H1 (cell line): ENCODE data around the gene C12orf75. TPM values are rescaled to one million over a fixed set of nuclear protein-coding genes. Genes with fewer than 3 reads are reported as not detected.

Source experiments
- CTCF ChIA-PET: fragments of 300-600 bp; sonication (Branson Sonifier 250); formaldehyde crosslinking; loops from one replicate; lab custom pipeline; 2021; ENCODE audit not compliant: partially characterized antibody; lab: Charles Lee
- POLR2A ChIA-PET: fragments of 300-600 bp; sonication (Branson Sonifier 250); formaldehyde crosslinking; loops from one replicate; lab custom pipeline; 2021; ENCODE audit warnings: inconsistent platforms; ENCODE audit not compliant: partially characterized antibody; lab: Charles Lee
- DNase-seq, 2 experiments: peaks; one replicate each; pipeline versions ENCODE4 v3.0.0 to v3.0.0-alpha.2; 2010 to 2022; ENCODE audit warnings: low spot score in 2 of 2, low read depth in 1 of 2, mixed read lengths in 1 of 2
- FAIRE-seq: peaks from 2 replicates; lab custom pipeline; 2011; peaks lifted over from hg19 to GRCh38; lab: Jason Lieb, UNC
- H2AFZ ChIP-seq: 2 replicates; pipeline ENCODE4 v1.8.1; 2012; ENCODE audit warnings: low read length, inconsistent platforms
- H2AK5ac ChIP-seq: 2 replicates; pipeline ENCODE4 v1.6.1; 2013; ENCODE audit warnings: low read depth, low read length
- H2BK120ac ChIP-seq: replicated peaks from 2 replicates; pipeline ENCODE3; 2013; ENCODE audit warnings: low read depth, low read length, inconsistent platforms
- H2BK12ac ChIP-seq: 2 replicates; pipeline ENCODE4 v1.6.1; 2013; ENCODE audit warnings: low read depth, low read length
- H2BK15ac ChIP-seq: 2 replicates; pipeline ENCODE4 v1.6.1; 2013; ENCODE audit warnings: low read length
- H2BK20ac ChIP-seq: 2 replicates; pipeline ENCODE4 v1.6.1; 2013; ENCODE audit warnings: low read length
- H2BK5ac ChIP-seq: 2 replicates; pipeline ENCODE4 v1.6.1; 2013; ENCODE audit warnings: low read depth, low read length
- H3K14ac ChIP-seq: 2 replicates; pipeline ENCODE4 v1.6.1; 2013; ENCODE audit warnings: inconsistent platforms; ENCODE audit not compliant: insufficient read length
- H3K18ac ChIP-seq: 2 replicates; pipeline ENCODE4 v1.6.1; 2013; ENCODE audit warnings: low read length; ENCODE audit errors: extremely low read depth
- H3K23ac ChIP-seq: 2 replicates; pipeline ENCODE4 v1.6.1; 2013; ENCODE audit warnings: inconsistent platforms; ENCODE audit not compliant: insufficient read length
- H3K23me2 ChIP-seq: 2 replicates; pipeline ENCODE4 v1.6.1; 2013; ENCODE audit warnings: low read depth, low read length
- H3K27ac ChIP-seq: 2 replicates; pipeline ENCODE4 v1.6.1; 2011; ENCODE audit warnings: low read depth, low read length, inconsistent platforms
- H3K27me3 ChIP-seq, 4 experiments: replicated peaks in 1 of 4; 1 replicate in 1 of 4; 2 replicates in 3 of 4; pipeline versions ENCODE4 v1.6.1 to v1.8.1; 2011 to 2013; ENCODE audit warnings: low read length in 3 of 4, mild to moderate bottlenecking in 3 of 4, inconsistent platforms in 2 of 4, mixed read lengths in 2 of 4, moderate library complexity in 1 of 4; ENCODE audit not compliant: control insufficient read depth in 3 of 4, insufficient read depth in 3 of 4; ENCODE audit errors: extremely low read depth in 1 of 4
- H3K36me3 ChIP-seq, 4 experiments: 2 replicates each; pipeline versions ENCODE4 v1.6.1 to v1.8.1; 2011 to 2013; ENCODE audit warnings: mild to moderate bottlenecking in 4 of 4, low read length in 3 of 4, moderate library complexity in 2 of 4, control low read depth in 1 of 4, inconsistent platforms in 1 of 4; ENCODE audit not compliant: insufficient read depth in 4 of 4, control insufficient read depth in 2 of 4
- H3K4ac ChIP-seq: replicated peaks from 2 replicates; pipeline ENCODE3; 2013; ENCODE audit warnings: low read length, low read depth, mixed read lengths, inconsistent platforms; ENCODE audit not compliant: insufficient read length
- H3K4me1 ChIP-seq, 4 experiments: replicated peaks in 1 of 4; 1 replicate in 1 of 4; 2 replicates in 3 of 4; pipeline versions ENCODE4 v1.6.1 to v1.8.1; 2011 to 2013; ENCODE audit warnings: low read length in 3 of 4, inconsistent platforms in 2 of 4, mixed read lengths in 1 of 4; ENCODE audit not compliant: insufficient read depth in 4 of 4, control insufficient read depth in 3 of 4
- H3K4me2 ChIP-seq, 2 experiments: 2 replicates each; pipeline versions ENCODE4 v1.6.1 to v1.8.1; 2011 to 2013; ENCODE audit warnings: low read depth in 2 of 2, low read length in 2 of 2, control low read depth in 1 of 2, inconsistent platforms in 1 of 2, mild to moderate bottlenecking in 1 of 2; ENCODE audit not compliant: insufficient read depth in 1 of 2
- H3K4me3 ChIP-seq, 4 experiments: fragments of 200-600, 300-600 bp in 1 of 4; sonication (generic), shearing (Covaris generic), sonication (Bioruptor Twin) in 1 of 4; 2 replicates each; pipeline versions ENCODE4 v1.5.1 to v1.8.1; 2011 to 2016; ENCODE audit warnings: low read length in 4 of 4, low read depth in 3 of 4, control low read depth in 2 of 4, inconsistent platforms in 2 of 4, mild to moderate bottlenecking in 2 of 4, mixed read lengths in 1 of 4, moderate library complexity in 1 of 4; ENCODE audit not compliant: insufficient read depth in 2 of 4; ENCODE audit errors: extremely low read depth in 1 of 4
- H3K56ac ChIP-seq: replicated peaks from 2 replicates; pipeline ENCODE3; 2013; ENCODE audit warnings: low read depth, mild to moderate bottlenecking, mixed read lengths, low read length, inconsistent platforms; ENCODE audit not compliant: insufficient read length
- H3K79me1 ChIP-seq: 2 replicates; pipeline ENCODE4 v1.6.1; 2013; ENCODE audit warnings: low read depth, low read length, control low read depth
- H3K79me2 ChIP-seq, 2 experiments: 2 replicates each; pipeline versions ENCODE4 v1.6.1 to v1.8.1; 2012 to 2013; ENCODE audit warnings: low read length in 2 of 2, mild to moderate bottlenecking in 2 of 2, inconsistent platforms in 1 of 2; ENCODE audit not compliant: insufficient read depth in 2 of 2, control insufficient read depth in 1 of 2
- H3K9ac ChIP-seq, 4 experiments: replicated peaks in 1 of 4; 1 replicate in 1 of 4; 2 replicates in 3 of 4; pipeline versions ENCODE4 v1.6.1 to v1.8.1; 2011 to 2013; ENCODE audit warnings: low read depth in 3 of 4, low read length in 3 of 4, control low read depth in 2 of 4, mild to moderate bottlenecking in 2 of 4, moderate library complexity in 2 of 4, inconsistent platforms in 1 of 4; ENCODE audit errors: extremely low read depth in 1 of 4
- H3K9me3 ChIP-seq, 2 experiments: 2 replicates each; pipeline versions ENCODE4 v1.6.1 to v1.8.1; 2012 to 2013; ENCODE audit warnings: mild to moderate bottlenecking in 2 of 2, moderate library complexity in 2 of 2, control low read depth in 1 of 2, inconsistent platforms in 1 of 2, low read depth in 1 of 2, low read length in 1 of 2, mixed read lengths in 1 of 2; ENCODE audit not compliant: insufficient read depth in 2 of 2
- H4K20me1 ChIP-seq, 2 experiments: replicated peaks in 1 of 2; 2 replicates each; pipeline versions ENCODE3 to v1.8.1; 2011 to 2013; ENCODE audit warnings: inconsistent platforms in 2 of 2, low read length in 2 of 2, mild to moderate bottlenecking in 1 of 2; ENCODE audit not compliant: insufficient read depth in 2 of 2, control insufficient read depth in 1 of 2
- H4K5ac ChIP-seq: 2 replicates; pipeline ENCODE4 v1.6.1; 2013; ENCODE audit warnings: low read length, low read depth, mixed read lengths, inconsistent platforms; ENCODE audit not compliant: insufficient read length
- H4K8ac ChIP-seq: 2 replicates; pipeline ENCODE4 v1.8.0; 2013; ENCODE audit warnings: mild to moderate bottlenecking, moderate library complexity, low read length, inconsistent platforms; ENCODE audit not compliant: insufficient read depth; ENCODE audit errors: extremely low read depth
- H4K91ac ChIP-seq: replicated peaks from 2 replicates; pipeline ENCODE3; 2013; ENCODE audit warnings: low read length, mixed read lengths, inconsistent platforms; ENCODE audit not compliant: insufficient read length
- CBX5 ChIP-seq: fragments of 300-800, 300-1000 bp; sonication (generic); IDR thresholded peaks from 2 replicates; pipeline ENCODE4 v1.7.1; 2016; ENCODE audit warnings: antibody characterized with exemption, low read length, low read depth
- EGR1 ChIP-seq: IDR thresholded peaks from 2 replicates; pipeline ENCODE4 v1.6.1; 2011; ENCODE audit warnings: low read depth, low read length, borderline replicate concordance
- HDAC6 ChIP-seq: IDR thresholded peaks from one replicate; pipeline ENCODE4 v1.7.1; 2012; ENCODE audit warnings: low read depth, mild to moderate bottlenecking, inconsistent platforms, low read length, moderate library complexity
- KDM4A ChIP-seq: IDR thresholded peaks from one replicate; pipeline ENCODE4 v1.7.1; 2012; ENCODE audit warnings: low read depth, mild to moderate bottlenecking, moderate library complexity, low read length, inconsistent platforms; ENCODE audit not compliant: severe bottlenecking
- MAFK ChIP-seq: IDR thresholded peaks from 2 replicates; pipeline ENCODE4 v1.6.1; 2012; ENCODE audit warnings: low read depth, mild to moderate bottlenecking, improper control_type of control experiment, low read length
- NRF1 ChIP-seq: IDR thresholded peaks from 2 replicates; pipeline ENCODE4 v1.6.1; 2011; ENCODE audit warnings: mild to moderate bottlenecking, low read depth, low read length, improper control_type of control experiment
- POLR2AphosphoS5 ChIP-seq: IDR thresholded peaks from 2 replicates; pipeline ENCODE4 v1.6.1; 2011; ENCODE audit warnings: low read depth, low read length
- SIRT6 ChIP-seq: IDR thresholded peaks from one replicate; pipeline ENCODE4 v1.7.1; 2012; ENCODE audit warnings: low read length, inconsistent platforms
- SIX5 ChIP-seq: IDR thresholded peaks from 2 replicates; pipeline ENCODE4 v1.6.1; 2011; ENCODE audit warnings: mild to moderate bottlenecking, low read depth, low read length
- TAF1 ChIP-seq: IDR thresholded peaks from 2 replicates; pipeline ENCODE4 v1.6.1; 2011; ENCODE audit warnings: mild to moderate bottlenecking, low read depth, low read length
- WGBS, 2 experiments: shearing (Covaris generic) in 1 of 2; methylation state at CpG; one replicate each; pipeline versions ENCODE4 v1.1.6 to v1.1.7; 2013 to 2015; ENCODE audit warnings: low lambda C conversion rate in 2 of 2, mixed read lengths in 2 of 2, inconsistent platforms in 1 of 2, low coverage in 1 of 2, missing lambda C conversion rate in 1 of 2; ENCODE audit not compliant: insufficient replicate concordance in 2 of 2, insufficient coverage in 1 of 2, insufficient read length in 1 of 2; ENCODE audit errors: extremely low coverage in 1 of 2, missing lambda C conversion rate in 1 of 2; 5-methylcytosine and 5-hydroxymethylcytosine counted together
- polyA plus RNA-seq, 7 experiments: library from polyadenylated mRNA; depleted of rRNA in 3 of 7; stranded (reverse) in 5 of 7; unstranded in 2 of 7; fragments of >200 nt in 5 of 7; fragments of 200-250 nt in 2 of 7; gene quantifications; 1 replicate in 5 of 7; 2 replicates in 1 of 7; 4 replicates in 1 of 7; pipeline versions ENCODE4 v1.2.1 to v1.2.3, GENCODE V29; 2011 to 2013; ENCODE audit warnings: missing spikeins in 2 of 7, mixed read lengths in 2 of 7
- total RNA-seq: library from RNA; stranded (reverse); fragmentation: NEBNext Ultra II Directional; extraction: Animal tissue kit (Norgen Biotek cat#: 25700); gene quantifications from 2 replicates; pipeline ENCODE4 v1.2.1, GENCODE V29; 2021
- TF ChIP-seq, protein P1 (sequence below): IDR thresholded peaks from 2 replicates; pipeline ENCODE4 v1.6.1; 2012; ENCODE audit warnings: low read length, inconsistent platforms
- TF ChIP-seq, protein P2 (sequence below): IDR thresholded peaks from 2 replicates; pipeline ENCODE4 v1.6.1; 2011; ENCODE audit warnings: low read length, improper control_type of control experiment

Gene C12orf75
- total and polyA plus RNA-seq, 2 of the 8 experiments (the other 6 are each of a cell fraction or from before 2014, with no cell fraction given), result 26.4 to 41.2 TPM

DNA sequence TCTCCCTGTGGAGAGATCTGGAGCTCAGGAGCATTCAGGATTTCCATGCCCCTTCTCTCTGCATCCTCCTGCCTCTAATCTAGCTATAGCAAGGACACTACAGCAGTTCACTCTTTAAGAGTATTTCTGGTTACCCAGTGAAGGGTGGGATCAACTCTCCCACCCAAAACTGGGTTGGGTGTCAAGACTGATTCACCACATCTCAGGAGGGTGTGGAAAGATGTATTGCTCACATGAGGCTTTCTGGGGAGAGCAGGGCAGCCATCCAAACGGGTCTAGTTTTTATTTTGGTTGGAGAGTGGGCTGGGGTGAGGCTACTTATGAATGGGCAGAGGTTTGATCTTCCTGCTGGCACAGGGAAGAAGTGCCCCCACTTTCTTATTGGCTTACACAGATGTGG lies 18.6 kb downstream of the C12orf75 start:
- FAIRE-seq (no peak), DNase-seq (no peak)
- H3K9ac ChIP-seq, result no peak overlapping the region
- no peak overlapping the region for H3K27ac ChIP-seq
- H2BK120ac ChIP-seq, result no peak overlapping the region
- ChIA-PET CTCF (interaction anchor here (0.6 to 0.9 kb wide), 2 partner anchors 22 to 26 kb away, joined by 3 read pairs; no protein-coding TSS in a partner anchor), POLR2A (no interaction called here)
- H4K5ac ChIP-seq, result no peak overlapping the region
- H3K56ac ChIP-seq, result no peak overlapping the region
- H2BK12ac ChIP-seq, result no peak overlapping the region
- H3K4ac ChIP-seq, result no peak overlapping the region
- no peak overlapping the region for H3K18ac ChIP-seq
- H2AK5ac ChIP-seq, result no peak overlapping the region
- H3K14ac ChIP-seq, result no peak overlapping the region
- peaks cover 0 to 2% of the 10 kb centered on the region in 2 experiments for H4K20me1 ChIP-seq
- H4K8ac ChIP-seq, result no peak overlapping the region
- no peaks in the 10 kb centered on the region for H3K79me2 ChIP-seq
- H2BK5ac ChIP-seq, result no peak overlapping the region
- no peaks in the 10 kb centered on the region for H3K27me3 ChIP-seq
- no peak overlapping the region for H3K23ac ChIP-seq
- H3K4me1 ChIP-seq, result peaks cover 0 to 8% (median 5%) of the 10 kb centered on the region in 4 experiments; a peak in 3 of 7 replicates
- H3K4me3 ChIP-seq, result no peak overlapping the region
- H3K36me3 ChIP-seq, result no peaks in the 10 kb centered on the region
- no peak overlapping the region for H2AFZ ChIP-seq
- 0 out of 2 replicates have a peak, but pooled peaks cover 2% of the 10 kb centered on the region for H3K79me1 ChIP-seq
- H3K4me2 ChIP-seq, result no peak overlapping the region
- no peaks in the 10 kb centered on the region for H3K9me3 ChIP-seq
- WGBS, 2 experiments, result 79% methylated on average over 1 of the region's 1 CpG; no CpG with 5 or more reads in 1 of the 2 experiments
- H3K23me2 ChIP-seq, result no peaks in the 10 kb centered on the region
- H4K91ac ChIP-seq, result no peak overlapping the region
- no peak overlapping the region for H2BK15ac ChIP-seq
- H2BK20ac ChIP-seq, result no peak overlapping the region
- no peak for TF ChIP-seq POLR2AphosphoS5
- TF ChIP-seq, protein P1, sequence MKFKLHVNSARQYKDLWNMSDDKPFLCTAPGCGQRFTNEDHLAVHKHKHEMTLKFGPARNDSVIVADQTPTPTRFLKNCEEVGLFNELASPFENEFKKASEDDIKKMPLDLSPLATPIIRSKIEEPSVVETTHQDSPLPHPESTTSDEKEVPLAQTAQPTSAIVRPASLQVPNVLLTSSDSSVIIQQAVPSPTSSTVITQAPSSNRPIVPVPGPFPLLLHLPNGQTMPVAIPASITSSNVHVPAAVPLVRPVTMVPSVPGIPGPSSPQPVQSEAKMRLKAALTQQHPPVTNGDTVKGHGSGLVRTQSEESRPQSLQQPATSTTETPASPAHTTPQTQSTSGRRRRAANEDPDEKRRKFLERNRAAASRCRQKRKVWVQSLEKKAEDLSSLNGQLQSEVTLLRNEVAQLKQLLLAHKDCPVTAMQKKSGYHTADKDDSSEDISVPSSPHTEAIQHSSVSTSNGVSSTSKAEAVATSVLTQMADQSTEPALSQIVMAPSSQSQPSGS, result no peak
- no peak for TF ChIP-seq TAF1
- no peak for TF ChIP-seq SIRT6
- TF ChIP-seq CBX5, result no peak
- no peak for TF ChIP-seq NRF1
- TF ChIP-seq SIX5, result no peak
- TF ChIP-seq, protein P2, sequence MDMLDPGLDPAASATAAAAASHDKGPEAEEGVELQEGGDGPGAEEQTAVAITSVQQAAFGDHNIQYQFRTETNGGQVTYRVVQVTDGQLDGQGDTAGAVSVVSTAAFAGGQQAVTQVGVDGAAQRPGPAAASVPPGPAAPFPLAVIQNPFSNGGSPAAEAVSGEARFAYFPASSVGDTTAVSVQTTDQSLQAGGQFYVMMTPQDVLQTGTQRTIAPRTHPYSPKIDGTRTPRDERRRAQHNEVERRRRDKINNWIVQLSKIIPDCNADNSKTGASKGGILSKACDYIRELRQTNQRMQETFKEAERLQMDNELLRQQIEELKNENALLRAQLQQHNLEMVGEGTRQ, result no peak
- TF ChIP-seq MAFK, result no peak
- no peak for TF ChIP-seq KDM4A
- no peak for TF ChIP-seq HDAC6
- TF ChIP-seq EGR1, result no peak
